ENCODE data around the gene NUDT11.

- no peak for TF ChIP-seq FOXJ3 (CRISPR knock-in tag; IDR thresholded peaks at IDR 0.05; ENCODE audit: borderline replicate concordance)
- TF ChIP-seq FOXM1 (CRISPR knock-in tag; IDR thresholded peaks at IDR 0.05): no peak
- TF ChIP-seq FOXO4 (CRISPR knock-in tag; conservative IDR thresholded peaks at IDR 0.05): no peak
- TF ChIP-seq NFIC (IDR thresholded peaks at IDR 0.05; ENCODE audit: low read length): no peak
- TF ChIP-seq TAF15 (IDR thresholded peaks at IDR 0.05; ENCODE audit: low read depth, low read length, poor library complexity, severe bottlenecking): no peak
- TF ChIP-seq ELF1 (CRISPR knock-in tag; IDR thresholded peaks at IDR 0.05): no peak
- no peak for TF ChIP-seq GMEB2 (CRISPR knock-in tag; IDR thresholded peaks at IDR 0.05; ENCODE audit: low read depth)
- TF ChIP-seq ZNF329 (CRISPR knock-in tag; IDR thresholded peaks at IDR 0.05; ENCODE audit: low read depth): no peak
These were observed 39.6 kb downstream of the NUDT11 start for GRCh38 chrX:51456814-51457213.
